Measurements from ENCODE around the gene EVC2.

DNA sequence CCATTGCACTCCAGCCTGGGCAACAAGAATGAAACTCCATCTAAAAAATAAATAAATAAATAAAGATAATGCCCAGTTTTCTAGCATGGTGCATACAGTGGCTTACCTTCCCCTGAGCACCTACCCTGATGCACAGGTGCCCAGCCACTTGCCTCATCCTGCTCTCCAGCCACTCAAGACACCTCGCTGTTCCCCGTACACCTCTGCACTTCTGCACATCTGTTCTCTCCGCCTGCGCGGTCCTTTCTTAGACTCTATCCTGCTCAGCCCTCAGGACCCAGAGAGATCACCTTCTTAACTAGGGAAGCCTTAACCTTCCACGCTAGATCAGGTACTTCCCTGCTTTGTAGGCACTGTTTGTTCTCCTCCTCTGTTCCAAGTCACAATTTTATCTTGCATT lies 5.5 kb upstream of the EVC2 start:
- no peak for TF ChIP-seq YY1 (IDR thresholded peaks at IDR 0.05; ENCODE audit: insufficient read depth, insufficient read length)
- no peak for TF ChIP-seq ZNF274 (IDR thresholded peaks at IDR 0.05; ENCODE audit: low read depth, low read length)
- no peak for TF ChIP-seq SUZ12 (IDR thresholded peaks at IDR 0.05; ENCODE audit: extremely low read depth, insufficient read depth, insufficient read length)
